C4-2B (cell line): ENCODE results near the gene OXSR1.

Experiments
- CTCF ChIP-seq: fragments of 450-650 bp; conservative IDR thresholded peaks from 2 replicates; pipeline ENCODE4 v1.5.1; 2017; ENCODE audit warnings: mild to moderate bottlenecking
- ZFX ChIP-seq: fragments of 450-650 bp; IDR thresholded peaks from 2 replicates; pipeline ENCODE4 v1.6.1; 2017

GRCh38 chr3:38157117-38157516 is 8.2 kb upstream of the OXSR1 start:
- TF ChIP-seq CTCF (no peak), ZFX (no peak)
